Measurements from ENCODE around the gene MAP3K20. TPM values are rescaled to one million over a fixed set of nuclear protein-coding genes. Genes with fewer than 3 reads are reported as not detected.

Gene MAP3K20
- total RNA-seq, 2 donors from 2014 or later = 45.9 to 79.6 TPM

DNA sequence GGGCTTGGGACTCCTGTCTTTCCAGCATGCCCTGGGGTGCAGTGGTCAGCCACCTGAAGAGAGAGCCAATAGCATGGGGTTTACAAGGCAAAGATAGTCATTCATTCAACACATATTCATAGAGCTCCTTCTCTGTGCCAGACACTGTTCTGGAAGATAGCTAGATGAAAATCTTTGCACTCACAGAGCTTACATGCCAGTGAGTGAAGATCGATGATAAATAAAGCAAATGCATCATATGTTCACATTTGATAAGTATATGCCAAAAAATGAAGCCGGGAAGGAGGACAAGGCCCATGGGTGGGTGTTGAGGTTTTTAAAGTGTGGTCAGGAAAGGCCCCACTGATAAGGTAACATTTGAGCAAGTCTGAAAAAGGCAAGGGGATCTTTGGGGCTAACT lies 148.2 kb downstream of the MAP3K20 start:
- H3K27me3 ChIP-seq (replicated peaks; ENCODE audit: insufficient read depth) = no peaks in the 10 kb centered on the region
- no peak for DNase-seq (ENCODE audit: low spot score)
- H3K4me1 ChIP-seq (ENCODE audit: control insufficient read depth in 1 of 2, low read depth in 2 of 2) = peaks cover 0 to 4% of the 10 kb centered on the region in 2 donors
- no peak for TF ChIP-seq CTCF (IDR thresholded peaks at IDR 0.05)
- H3K9me3 ChIP-seq = no peaks in the 10 kb centered on the region
- H3K4me3 ChIP-seq = no peak overlapping the region
- ATAC-seq (ENCODE audit: insufficient number of reproducible peaks, low FRiP score, low read depth) = no peak
- H3K36me3 ChIP-seq = peaks cover 6% of the 10 kb centered on the region
- no peak overlapping the region for H3K27ac ChIP-seq

GRCh38 chr2:173226899-173227698 lies 151.5 kb downstream of the MAP3K20 start:
- H3K4me1 ChIP-seq (ENCODE audit: control insufficient read depth in 1 of 2, low read depth in 2 of 2) = peaks cover 0 to 9% of the 10 kb centered on the region in 2 donors
- no peak for TF ChIP-seq CTCF (IDR thresholded peaks at IDR 0.05)
- H3K9me3 ChIP-seq = no peaks in the 10 kb centered on the region
- H3K27me3 ChIP-seq (replicated peaks; ENCODE audit: insufficient read depth) = no peaks in the 10 kb centered on the region
- H3K27ac ChIP-seq = no peak overlapping the region
- H3K36me3 ChIP-seq = no peaks in the 10 kb centered on the region
- DNase-seq (ENCODE audit: low spot score) = no peak
- no peak for ATAC-seq (ENCODE audit: insufficient number of reproducible peaks, low FRiP score, low read depth)
- no peak overlapping the region for H3K4me3 ChIP-seq

DNA sequence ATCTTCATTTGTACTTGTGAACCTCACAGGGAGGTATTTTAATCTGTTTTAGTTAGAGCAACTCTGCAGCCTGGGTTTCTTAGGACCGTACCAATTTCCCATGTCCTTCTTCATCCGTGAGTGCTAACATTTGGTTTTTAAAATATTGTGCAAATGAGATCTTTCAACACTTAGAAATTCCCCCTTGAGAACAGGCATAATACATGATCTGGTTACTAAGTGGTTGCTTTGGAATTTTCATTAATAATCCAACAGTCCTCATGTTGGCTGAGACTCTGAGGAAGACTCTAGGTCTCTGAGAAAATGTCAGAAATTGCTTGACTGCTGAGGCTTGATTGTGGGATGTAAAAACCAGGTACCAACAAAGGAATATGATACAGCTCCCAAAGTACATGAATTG lies 153.4 kb downstream of the MAP3K20 start:
- no peak for TF ChIP-seq CTCF (IDR thresholded peaks at IDR 0.05)
- ATAC-seq (ENCODE audit: insufficient number of reproducible peaks, low FRiP score, low read depth) = no peak

DNA sequence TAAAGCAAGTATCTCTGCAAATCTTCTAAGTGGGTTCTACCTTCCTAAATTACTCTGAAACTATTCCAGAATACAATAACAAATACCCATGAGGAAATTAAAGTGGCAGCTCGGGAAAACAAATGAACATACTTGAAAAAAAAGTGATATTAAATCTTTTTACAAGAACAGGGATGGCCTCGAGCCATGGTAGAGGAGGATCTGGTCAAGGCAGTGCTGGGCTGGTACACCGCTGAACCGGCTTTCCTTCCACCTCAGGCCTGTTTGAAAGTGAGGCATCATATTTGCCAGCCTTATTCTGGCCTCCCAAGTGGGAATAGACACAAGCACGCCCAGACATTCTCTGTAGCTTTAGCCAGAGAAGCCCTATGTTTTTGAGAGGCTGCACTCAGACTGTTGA lies 154.5 kb downstream of the MAP3K20 start:
- Histone ChIP-seq H3K27ac (no peak overlapping the region), H3K36me3 (peaks cover 7% of the 10 kb centered on the region), H3K27me3 (replicated peaks; ENCODE audit: insufficient read depth) (no peaks in the 10 kb centered on the region), H3K4me1 (ENCODE audit: control insufficient read depth in 1 of 2, low read depth in 2 of 2) (peaks cover 0 to 9% of the 10 kb centered on the region in 2 donors), H3K4me3 (no peak overlapping the region), H3K9me3 (no peaks in the 10 kb centered on the region)
- DNase-seq (ENCODE audit: low spot score) = no peak
- TF ChIP-seq CTCF (IDR thresholded peaks at IDR 0.05) = no peak
- no peak for ATAC-seq (ENCODE audit: insufficient number of reproducible peaks, low FRiP score, low read depth)

More for the DNA sequence above, 153.4 kb downstream of the MAP3K20 start:
- no peaks in the 10 kb centered on the region for H3K9me3 ChIP-seq
- no peaks in the 10 kb centered on the region for H3K27me3 ChIP-seq (replicated peaks; ENCODE audit: insufficient read depth)
- H3K4me1 ChIP-seq (ENCODE audit: control insufficient read depth in 1 of 2, low read depth in 2 of 2) = peaks cover 0 to 9% of the 10 kb centered on the region in 2 donors
- H3K4me3 ChIP-seq = no peak overlapping the region
- no peak for DNase-seq (ENCODE audit: low spot score)
- H3K27ac ChIP-seq = no peak overlapping the region
- peaks cover 1% of the 10 kb centered on the region for H3K36me3 ChIP-seq

- Histone ChIP-seq H3K27me3 (replicated peaks; ENCODE audit: insufficient read depth) (no peaks in the 10 kb centered on the region), H3K4me1 (ENCODE audit: control insufficient read depth in 1 of 2, low read depth in 2 of 2) (peaks cover 0 to 9% of the 10 kb centered on the region in 2 donors), H3K27ac (no peak overlapping the region), H3K36me3 (peaks cover 7% of the 10 kb centered on the region), H3K9me3 (no peaks in the 10 kb centered on the region), H3K4me3 (no peak overlapping the region)
- DNase-seq (ENCODE audit: low spot score) = no peak
- no peak for TF ChIP-seq CTCF (IDR thresholded peaks at IDR 0.05)
- no peak for ATAC-seq (ENCODE audit: insufficient number of reproducible peaks, low FRiP score, low read depth)
Observed at GRCh38 chr2:173231042-173231441, 155.4 kb downstream of the MAP3K20 start.

Data from thoracic aorta (tissue), 2 donors.